Epidermal melanocyte (primary cell): ENCODE results near the gene SLC27A4.
A peak's percentile ranks its signal among the peaks of the same experiment; 100 is the strongest.

Experiments used
- DNase-seq: peaks from one replicate; pipeline ENCODE4 v3.0.0; 2011; ENCODE audit warnings: low spot score; ENCODE audit not compliant: insufficient read length

SLC27A4 gene

DNA sequence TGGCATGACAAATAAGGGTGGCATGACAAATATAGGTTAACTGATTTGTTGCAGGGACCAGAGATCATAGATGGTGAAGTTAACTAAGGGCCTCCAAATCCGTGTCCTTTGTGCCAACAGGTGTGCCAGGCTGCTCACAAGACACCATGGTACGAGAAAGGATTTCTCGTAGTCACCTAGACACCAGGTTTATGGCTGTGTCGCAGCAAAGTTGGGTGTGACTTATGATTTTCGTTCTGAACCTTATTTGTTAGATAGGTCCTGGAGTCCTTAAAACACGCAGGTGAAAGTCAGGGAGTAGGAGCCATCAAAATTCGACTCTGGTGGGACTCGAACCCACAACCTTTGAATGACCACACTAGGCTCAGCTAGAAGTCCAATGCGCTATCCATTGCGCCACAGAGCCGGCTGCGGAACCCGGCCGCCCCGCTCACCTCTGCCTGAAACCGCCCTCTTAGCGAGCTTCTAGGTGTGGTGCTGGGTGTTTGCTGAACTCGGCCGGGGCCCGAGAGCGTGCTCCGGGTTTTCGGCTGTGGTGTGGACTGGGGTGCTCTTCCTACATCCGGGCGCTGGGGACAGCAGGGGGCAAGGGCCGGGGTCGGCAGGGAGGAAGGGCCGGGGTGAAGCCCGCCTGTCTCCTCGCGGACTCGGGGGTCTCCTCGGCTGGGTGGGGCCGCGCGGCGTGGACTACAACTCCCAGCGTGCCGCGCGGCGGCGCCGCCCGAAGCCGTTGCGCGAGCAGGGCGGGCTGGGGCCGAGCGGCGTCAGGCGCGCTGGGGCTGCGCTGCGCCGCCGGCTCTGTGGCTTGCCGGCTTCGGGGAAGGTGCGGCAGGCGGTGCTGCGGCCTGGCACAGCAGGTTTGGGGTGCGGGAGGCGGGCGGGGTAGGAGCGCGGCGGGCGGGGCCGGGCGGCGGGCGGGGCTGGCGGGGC, at the start of gene SLC27A4:
SLC27A4 (plus strand) TSS at position 767 of the 930 bp plus-strand sequence. CDS start 2,606 bp downstream, outside the sequence.
- peak; percentile 82 for DNase-seq

DNA sequence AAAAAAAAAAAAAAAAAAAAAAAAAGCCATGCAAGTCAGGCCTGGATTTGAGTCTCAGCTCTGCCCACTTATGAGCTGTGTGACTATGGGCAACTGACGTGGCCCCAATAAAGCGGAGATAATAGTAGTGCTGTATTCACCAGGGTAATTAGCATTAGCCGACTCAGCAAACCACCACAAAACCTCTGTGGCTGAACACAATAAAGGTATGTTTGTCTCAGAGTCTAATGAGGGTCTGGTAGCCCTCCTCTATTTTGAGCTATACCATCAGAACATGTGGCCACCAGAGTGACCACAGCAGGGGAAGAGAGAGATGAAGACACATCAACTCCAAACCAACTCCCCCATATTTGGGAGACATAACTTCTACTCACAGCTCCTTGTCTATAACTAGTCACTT, 48.3 kb upstream of the SLC27A4 start:
- no peak for DNase-seq

DNA sequence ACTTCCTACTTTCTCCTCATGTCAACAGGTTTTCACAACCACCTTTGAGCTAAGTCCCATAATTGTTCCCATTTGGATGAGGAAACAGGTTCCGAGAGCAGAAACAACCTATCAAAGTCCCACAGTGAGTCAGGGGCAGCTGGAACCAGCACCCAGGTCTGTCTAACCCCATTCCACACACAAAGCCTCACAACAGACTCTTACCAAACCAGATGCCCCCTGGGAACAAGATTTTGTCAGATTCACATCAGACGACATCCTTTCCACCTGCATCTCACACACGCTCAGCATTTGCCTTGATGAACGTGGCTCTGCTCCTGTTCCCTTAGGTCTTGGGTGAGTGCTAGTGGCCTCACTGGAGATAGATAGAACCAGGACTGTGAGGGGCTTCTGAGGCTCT, 47.2 kb upstream of the SLC27A4 start:
- DNase-seq: no peak

DNA sequence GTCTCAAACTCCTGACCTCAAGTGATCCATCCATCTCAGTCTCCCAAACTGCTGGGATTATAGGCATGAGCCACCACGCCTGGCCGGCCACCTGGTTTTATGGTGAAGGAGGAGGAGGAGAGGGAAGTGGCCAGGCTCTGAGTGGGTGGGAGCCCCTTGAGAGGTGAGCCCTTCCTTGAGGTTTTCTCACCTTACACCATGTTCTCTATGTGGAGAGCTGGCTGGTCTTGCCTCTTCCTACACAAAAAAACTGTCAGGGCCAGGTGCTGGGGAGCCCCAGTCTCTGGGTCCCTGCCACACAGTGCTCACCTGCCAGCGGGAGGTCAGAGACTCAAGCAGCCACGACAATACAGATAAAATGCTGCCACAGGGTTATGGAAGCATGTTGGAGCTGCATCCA, 46.2 kb upstream of the SLC27A4 start:
- no peak for DNase-seq

DNA sequence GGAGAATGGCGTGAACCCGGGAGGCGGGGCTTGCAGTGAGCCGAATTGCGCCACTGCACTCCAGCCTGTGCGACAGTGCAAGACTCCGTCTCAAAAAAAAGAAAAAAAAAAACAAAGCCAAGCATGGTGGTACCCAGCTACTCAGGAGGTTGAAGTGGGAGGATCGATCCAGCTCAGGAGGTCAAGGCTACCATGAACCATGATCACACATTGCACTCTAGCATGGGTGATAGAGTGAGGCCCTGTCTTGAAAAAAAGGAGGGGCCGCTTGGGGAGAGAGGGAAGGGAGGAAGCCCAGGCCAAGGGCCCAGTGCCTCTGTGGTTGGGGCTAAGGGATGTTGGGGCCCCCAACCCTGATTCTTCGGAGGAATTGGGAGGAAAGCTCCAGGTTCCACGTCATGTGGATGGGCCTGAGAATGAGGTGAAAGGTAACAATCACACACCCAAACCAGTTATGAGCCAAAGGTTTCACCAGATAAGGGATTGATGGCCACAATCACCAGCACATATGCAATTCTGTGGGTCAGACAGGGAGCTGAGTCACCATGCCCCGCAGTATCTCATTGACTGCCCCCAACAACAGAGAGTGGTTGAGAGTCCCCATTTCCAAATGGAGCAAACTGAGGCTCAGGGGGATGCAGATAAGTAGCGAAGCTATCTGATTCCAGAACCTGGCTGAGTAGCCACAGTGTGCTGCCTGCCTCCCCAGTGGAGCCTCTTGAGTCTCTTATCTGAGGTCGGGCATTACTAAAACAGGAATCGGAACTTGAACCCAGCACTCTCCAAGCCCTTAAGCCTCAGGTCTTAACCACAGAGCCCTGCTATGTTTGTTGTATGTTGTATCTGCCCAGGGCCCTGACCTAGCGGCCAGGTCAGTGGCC, 43.7 kb upstream of the SLC27A4 start:
- DNase-seq: no peak

DNA sequence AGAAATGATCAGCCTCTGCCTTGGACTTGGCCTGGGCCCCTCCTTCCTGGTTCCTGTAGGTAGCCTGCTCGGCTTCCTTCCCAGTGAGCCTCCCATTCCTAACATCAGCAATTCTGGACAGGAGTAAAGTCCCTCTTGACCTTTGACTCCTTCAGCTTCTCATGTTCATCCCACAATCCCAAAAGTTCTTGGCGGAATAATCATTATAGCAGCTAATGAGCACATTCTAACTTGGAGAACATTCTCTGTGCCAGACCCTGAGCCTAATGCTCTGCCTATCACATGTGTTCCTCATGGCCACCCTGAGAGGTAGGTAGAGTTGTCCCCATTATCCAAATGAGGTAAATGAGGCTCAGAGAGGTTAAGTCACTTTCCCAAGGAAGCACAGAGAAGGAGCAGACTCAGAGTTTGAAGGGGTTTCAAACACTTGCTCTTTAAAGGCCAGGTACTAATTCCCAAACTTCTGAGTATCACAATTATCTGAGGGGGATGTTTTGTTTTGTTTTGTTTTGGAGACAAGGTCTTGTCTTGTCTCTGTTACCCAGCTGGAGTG, 43.0 kb upstream of the SLC27A4 start:
- DNase-seq: no peak

DNA sequence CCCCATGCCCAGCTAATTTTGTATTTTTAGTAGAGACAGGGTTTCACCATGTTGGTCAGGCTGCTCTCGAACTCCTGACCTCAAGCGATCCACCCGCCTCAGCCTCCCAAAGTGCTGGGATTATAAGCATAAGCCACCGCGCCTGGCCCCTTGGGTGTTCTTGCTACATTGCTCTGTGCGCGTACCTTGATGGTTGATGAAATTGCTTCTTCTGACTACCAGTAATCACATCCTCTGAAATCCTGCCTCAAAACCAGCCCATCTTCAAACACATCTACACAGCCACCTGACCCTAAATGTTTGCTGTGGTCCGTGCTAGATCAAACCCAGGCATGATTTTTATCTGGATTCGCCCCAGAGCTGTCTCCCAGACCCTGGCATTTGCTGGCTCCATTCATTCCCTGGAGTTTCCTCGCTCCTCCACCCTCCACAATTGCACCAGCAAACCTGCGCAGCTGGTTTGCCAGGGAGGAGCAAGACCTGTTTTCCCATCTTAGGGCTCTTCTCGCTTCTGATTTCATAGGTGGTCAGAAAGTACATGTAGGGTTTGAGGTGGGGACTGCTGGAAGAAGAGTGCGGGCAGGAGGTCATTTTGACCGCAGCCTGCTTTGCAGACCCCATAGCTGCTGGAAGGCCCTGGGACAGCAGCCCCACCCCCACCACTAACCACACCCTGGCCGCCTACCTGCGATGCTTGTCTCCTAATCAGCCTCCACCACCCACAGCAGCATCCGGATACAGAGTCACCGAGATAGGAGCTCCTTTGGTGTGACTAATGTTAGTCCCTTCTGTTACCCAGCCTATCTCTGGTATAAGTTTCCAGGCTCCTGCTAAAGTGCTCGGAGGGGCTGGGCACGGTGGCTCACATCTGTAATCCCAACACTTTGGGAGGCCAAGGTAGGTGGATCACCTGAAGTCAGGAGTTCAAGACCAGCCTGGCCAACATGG, 41.5 kb upstream of the SLC27A4 start:
- DNase-seq: no peak

DNA sequence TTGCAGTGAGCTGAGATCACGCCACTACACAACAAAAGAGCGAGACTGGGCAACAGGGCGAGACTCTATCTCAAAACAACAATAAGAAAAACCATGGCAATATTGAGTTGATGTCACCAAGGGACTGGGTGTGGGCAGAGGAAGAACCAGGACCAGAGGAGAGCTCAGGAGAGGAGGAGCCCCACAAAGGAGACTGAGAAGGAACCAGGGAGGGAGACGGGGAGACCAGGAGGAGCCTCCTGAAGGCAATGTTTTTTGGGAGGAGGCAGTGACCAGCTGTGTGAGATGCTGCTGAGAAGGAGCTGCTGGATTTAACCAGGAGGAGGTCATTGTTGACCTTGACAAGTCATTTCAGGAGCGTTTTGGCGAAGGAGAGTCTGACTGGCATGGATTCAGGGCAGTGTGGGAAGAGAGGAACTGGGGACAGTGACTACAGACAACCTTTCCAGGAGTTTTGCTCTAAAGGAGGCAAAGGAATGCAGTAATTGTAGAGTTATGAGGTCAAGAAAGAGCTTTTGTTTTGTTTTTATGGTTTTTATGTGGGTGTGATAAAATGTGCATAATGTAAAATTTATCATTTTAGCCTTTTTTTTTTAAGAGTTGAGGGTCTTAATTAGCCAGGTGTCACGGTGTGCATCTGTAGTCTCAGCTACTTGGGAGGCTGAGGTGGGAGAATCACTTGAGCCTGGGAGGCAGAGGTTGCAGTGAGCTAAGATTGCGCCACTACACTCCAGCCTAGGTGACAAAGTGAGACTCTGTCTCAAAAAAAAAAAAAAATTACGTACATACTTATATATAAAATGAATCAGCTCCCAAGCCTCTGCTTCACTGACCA, 36.0 kb upstream of the SLC27A4 start:
- no peak for DNase-seq

DNA sequence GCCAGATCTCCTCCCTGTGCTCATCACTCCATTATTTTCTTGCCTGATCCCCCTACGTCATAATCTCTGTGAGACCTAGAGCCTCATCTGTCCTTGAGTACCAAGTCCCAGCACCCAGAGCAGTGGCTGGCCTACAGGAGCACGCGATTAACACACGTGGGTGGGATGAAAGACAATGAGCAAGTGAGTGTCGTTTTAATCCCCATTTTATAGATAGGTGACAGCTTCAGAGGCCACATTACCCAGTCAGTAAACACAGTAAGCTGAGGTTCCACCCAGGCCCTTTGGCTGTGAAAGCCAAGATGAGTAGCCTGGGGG, 35.4 kb upstream of the SLC27A4 start:
- DNase-seq: no peak

DNA sequence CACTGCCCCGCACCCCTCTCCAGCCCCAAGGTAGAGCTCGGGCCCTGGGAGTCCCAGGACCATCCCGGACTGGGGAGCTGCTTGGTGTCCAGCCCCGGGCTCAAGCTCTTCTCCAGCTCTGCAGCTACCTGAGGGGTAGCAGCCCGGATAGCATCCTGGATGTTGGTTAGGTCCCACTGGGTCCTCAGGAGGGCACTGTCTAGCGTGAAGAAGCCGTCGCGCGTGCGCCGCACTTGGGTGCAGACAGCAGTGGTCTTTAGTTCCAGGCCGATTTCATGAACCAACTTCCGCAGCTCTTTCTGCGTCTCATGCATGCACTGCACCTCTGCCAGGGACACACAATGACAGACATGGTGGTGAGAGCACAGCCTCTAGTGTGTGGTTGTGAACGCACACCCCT, 30.8 kb upstream of the SLC27A4 start:
- DNase-seq: no peak

DNA sequence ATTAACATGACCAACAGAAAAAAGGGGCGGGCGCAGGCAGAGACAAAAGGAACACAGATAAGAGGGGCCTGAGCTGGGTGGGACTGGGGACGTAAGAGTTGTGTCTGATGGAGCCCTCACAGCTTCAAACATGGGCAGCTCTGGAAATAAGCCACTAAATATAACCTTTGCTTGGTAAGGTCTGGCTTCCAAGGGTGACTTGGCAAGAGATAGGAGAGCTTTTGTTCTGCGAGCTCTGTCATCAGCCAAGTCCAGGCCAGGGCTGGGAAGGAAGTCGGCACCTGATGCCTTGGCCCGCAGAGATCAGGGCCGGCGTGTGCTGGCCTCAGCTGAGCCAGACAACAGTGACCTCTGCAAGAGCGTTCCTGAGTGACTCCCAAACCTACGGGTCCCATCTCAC, 29.9 kb upstream of the SLC27A4 start:
- DNase-seq: no peak

DNA sequence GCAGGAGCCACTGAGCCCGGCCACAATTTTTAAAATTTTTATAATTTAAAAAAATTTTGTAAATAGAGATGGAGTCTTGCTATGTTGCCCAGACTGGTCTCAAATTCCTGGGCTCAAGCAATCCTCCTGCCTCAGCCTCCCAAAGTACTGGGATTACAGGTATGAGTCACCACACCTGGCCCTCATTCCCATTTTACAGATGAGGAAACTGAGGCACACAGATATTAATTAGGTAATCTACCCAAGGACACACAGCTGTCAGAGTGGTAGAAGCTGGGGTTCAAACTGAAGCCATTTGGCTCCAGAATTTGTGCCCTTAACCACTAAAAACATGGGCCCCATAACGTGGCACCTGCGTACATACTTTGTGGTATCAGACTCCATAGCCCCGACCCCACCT, 25.6 kb upstream of the SLC27A4 start:
- DNase-seq: no peak

DNA sequence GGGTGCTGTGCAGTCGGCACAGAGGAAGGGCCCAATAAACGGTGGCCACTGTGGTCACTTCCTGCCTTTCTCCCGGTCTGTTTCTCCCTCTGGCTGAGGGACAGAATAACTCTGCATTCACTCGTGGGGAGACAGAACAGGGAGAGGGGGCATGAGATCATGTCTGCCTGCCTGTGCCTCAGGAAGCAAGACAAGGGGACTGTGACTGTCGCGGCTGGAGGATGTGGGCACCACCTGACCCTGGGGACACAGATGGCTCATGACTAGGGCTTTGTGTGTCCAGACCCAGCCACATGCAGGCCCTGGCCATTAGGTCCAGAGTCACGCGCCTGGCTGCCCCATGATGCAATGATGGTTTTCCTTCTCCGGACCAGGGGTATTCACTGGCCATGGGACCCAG, 23.9 kb upstream of the SLC27A4 start:
- DNase-seq: no peak

DNA sequence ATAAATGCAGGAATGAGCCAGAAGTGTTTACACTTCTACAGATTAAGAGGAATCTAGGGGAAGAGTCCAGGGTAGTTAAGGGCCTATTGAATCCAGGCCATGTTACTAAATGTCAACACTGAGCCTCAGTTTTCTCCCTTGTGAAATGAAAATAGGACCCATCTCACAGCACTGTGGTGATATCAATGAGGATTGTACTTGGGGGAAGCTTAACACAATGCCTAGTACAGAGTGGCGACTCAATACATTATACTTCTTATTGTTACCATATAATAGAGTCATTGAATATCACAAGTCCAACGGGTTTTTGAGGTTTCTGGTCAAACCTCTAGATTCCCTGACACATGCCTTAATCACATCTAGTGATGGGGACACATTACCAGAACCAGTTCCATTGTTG, 22.7 kb upstream of the SLC27A4 start:
- no peak for DNase-seq

DNA sequence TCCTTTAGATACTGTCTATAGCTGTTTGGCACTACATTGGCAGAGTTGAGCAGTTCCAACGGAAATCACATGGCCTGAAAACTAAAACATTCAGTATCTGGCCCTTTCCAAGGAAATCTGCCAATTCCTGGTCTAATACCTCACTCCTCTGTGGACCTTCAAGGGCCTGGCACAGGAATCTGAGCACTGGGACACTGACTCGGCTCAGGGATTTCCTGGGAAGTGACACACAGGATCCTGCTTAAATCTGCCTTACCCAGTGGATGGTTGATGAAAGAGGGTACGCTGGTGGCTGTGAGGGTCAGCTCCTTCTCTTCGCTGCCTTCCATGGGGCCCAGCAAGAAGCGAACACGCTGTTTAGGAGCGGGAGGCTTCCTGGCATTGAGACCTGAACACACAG, 19.0 kb upstream of the SLC27A4 start:
- DNase-seq: no peak

DNA sequence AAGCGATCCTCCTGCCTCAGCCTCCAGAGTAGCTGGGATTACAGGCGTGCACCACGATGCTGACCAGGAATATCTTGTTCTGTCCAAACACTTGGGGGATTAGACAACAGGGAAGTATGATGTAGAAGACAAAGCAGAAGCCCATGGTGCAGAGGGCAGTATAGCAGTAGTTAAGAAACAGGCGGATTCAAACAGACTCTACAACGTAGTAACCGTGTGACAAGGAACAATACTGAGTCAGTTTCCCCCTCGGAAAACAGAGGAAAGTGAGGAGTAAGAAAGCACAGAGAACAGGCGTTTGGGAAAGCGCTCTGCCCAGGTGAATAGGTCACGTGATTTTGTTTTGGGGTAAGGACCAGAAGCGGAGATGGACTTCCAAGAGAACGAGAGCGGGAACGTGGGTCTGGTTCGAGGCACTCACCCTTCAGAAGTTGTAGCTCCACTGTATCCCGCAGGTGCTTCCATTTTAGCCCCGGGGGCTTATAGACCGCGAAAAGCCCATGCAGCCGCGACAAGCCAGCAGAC, 18.4 kb upstream of the SLC27A4 start:
- DNase-seq: no peak

DNA sequence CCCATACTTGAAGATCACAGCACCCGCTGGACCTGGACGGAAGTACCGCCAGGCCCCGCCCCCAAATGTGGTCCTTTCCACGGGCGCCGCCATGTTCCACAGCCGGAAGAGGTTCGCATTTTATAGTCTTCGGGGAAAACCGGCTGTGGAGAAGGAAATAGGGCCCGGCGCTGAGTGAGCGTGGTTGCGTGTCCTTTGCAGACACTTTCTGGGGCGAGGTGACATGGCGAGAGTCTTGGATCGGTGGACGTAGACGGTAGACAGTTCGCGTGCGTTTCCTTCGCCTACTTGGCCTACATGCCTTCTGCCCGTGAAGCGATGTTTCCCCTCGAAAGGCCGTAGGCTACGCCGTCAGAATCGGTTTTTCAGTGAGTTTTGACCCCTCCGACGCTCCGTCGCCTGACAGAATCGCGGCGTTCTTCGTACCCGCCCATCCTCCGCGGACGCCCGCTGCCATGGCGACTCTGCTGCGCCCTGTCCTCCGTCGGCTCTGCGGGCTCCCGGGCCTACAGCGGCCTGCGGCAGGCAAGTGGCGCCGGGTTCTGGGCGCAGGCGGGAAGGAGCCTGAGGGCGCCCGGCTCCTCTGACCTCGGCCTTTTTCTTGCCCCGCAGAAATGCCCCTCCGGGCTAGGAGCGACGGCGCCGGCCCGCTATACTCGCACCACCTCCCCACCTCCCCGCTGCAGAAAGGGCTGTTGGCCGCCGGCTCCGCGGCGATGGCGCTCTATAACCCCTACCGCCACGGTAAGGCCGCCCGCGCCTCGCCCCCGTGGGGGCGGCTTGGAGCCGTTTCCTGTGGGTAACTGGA, 17.7 kb upstream of the SLC27A4 start, which contains the start of the genes COQ4 and TRUB2:
COQ4 (plus strand) TSS at position 436 of the 808 bp plus-strand sequence; CDS start at position 456, 20 bp downstream.
TRUB2 (minus strand) TSS at position 44 of the 808 bp plus-strand sequence; CDS start at position 5, 39 bp downstream.
- peak; percentile 96 for DNase-seq

DNA sequence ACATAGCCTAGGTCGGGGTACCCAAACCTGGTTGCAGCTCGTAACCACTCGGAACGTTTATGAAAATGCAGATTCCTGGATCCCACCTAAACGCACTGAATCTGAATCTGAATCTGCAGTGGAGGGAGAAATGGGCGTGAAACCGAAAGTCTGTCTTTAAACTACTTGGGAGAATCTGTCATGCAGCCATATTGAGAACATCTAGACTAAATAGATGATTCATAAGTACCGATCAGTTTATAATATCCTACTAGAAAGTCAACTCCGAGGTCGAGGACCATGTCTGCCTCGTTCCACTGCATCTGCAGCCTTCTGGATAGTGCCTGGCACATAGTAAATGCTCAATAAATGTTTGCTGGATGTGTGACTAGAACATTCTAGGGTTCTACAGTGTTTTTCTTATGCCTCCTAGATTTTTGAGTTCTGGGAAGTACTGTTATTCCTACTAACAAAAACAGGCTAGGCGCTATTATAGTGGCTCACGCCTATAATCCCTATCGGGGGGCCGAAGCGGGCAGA, 17.1 kb upstream of the SLC27A4 start:
- DNase-seq: no peak

DNA sequence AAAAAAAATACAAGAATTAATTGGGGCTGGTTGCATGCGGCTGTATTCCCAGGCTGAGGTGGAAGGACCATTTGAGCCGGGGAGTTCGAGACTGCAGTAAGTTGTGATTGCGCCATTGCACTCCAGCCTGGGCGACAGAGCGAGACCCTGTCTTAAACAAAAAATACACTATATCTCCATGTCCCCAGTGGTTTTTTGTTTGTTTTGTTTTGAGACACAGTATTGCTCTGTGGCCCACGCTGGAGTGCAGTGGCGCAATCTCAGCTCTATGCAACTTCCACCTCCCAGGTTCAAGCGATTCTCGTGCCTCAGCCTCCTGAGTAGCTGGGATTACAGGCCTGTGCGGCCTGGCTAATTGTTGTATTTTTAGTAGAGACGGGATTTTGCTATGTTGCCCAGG, 16.5 kb upstream of the SLC27A4 start:
- DNase-seq: no peak
